HFFc6 (cell line): ENCODE data around the gene RPS25. TPM values are rescaled to one million over a fixed set of nuclear protein-coding genes. Genes with fewer than 3 reads are reported as not detected.

Source experiments
- microRNA-seq: library from miRNA; unstranded; fragments of <30 nt; microRNA quantifications from one replicate; pipeline ENCODE4, GENCODE V29; 2019
- total RNA-seq, 6 experiments: library from RNA; stranded (reverse); fragmentation: NEBNext Ultra II Directional; extraction: Animal tissue kit (Norgen Biotek cat#: 25700); gene quantifications; 2 replicates in 1 of 6; 3 replicates in 5 of 6; pipeline ENCODE4 v1.2.3, GENCODE V29; 2021

The RPS25 gene
- total RNA-seq, 6 experiments from 2014 or later = 699 to 981 (median 857) TPM

Small RNA genes lying within 50 kb of the gene (microRNA-seq; reads per million reads assigned to microRNA genes)
- gene MIR3656 = not detected

Other genes starting within 250 kb of the RPS25 start
- 100 to 1,000 TPM; 127 to 151 (median 133) TPM for gene DDX6, start 227.2 kb downstream of the RPS25 start, total RNA-seq
- gene CXCR5, start 134.5 kb downstream of the RPS25 start, total RNA-seq = under 1 TPM in 1 of 6 experiments, not detected in 5; 0.06 TPM
- 100 to 1,000 TPM; 120 to 135 (median 127) TPM for gene BCL9L, start 92.4 kb downstream of the RPS25 start, total RNA-seq
- under 1 TPM in 4 of 6 experiments, not detected in 2; 0.19 to 0.83 (median 0.29) TPM for gene UPK2, start 62.0 kb downstream of the RPS25 start, total RNA-seq
- not detected for gene FOXR1, start 46.6 kb downstream of the RPS25 start, total RNA-seq
- gene CENATAC, start 20.2 kb downstream of the RPS25 start, total RNA-seq = 10 to 100 TPM; 15.5 to 19.1 (median 17.0) TPM
- gene TRAPPC4, start 423 bp upstream of the RPS25 start, total RNA-seq = 10 to 100 TPM; 71.7 to 92.6 (median 81.4) TPM
- gene SLC37A4, start 12.5 kb upstream of the RPS25 start, total RNA-seq = 10 to 100 TPM in 3 of 6 experiments, 1 to 10 TPM in 3; 7.1 to 12.0 (median 10.3) TPM
- 100 to 1,000 TPM; 141 to 180 (median 163) TPM for gene HYOU1, start 38.9 kb upstream of the RPS25 start, total RNA-seq
- 10 to 100 TPM; 27.4 to 31.4 (median 27.8) TPM for gene VPS11, start 49.5 kb upstream of the RPS25 start, total RNA-seq
- gene HMBS, start 66.5 kb upstream of the RPS25 start, total RNA-seq = 10 to 100 TPM; 31.1 to 45.6 (median 41.9) TPM
- gene DPAGT1, start 83.5 kb upstream of the RPS25 start, total RNA-seq = 10 to 100 TPM; 40.5 to 52.5 (median 49.1) TPM
- gene C2CD2L, start 89.0 kb upstream of the RPS25 start, total RNA-seq = 10 to 100 TPM; 10.0 to 13.5 (median 10.8) TPM
- 10 to 100 TPM in 4 of 6 experiments, 1 to 10 TPM in 2; 9.9 to 13.4 (median 11.3) TPM for gene HINFP, start 103.2 kb upstream of the RPS25 start, total RNA-seq
- gene ABCG4, start 130.7 kb upstream of the RPS25 start, total RNA-seq = under 1 TPM; 0.05 to 0.50 (median 0.18) TPM
- gene NLRX1, start 150.4 kb upstream of the RPS25 start, total RNA-seq = 10 to 100 TPM; 11.8 to 14.5 (median 12.9) TPM
- gene NHERF4, start 167.1 kb upstream of the RPS25 start, total RNA-seq = not detected
- 10 to 100 TPM; 24.2 to 31.2 (median 26.1) TPM for gene CBL, start 188.0 kb upstream of the RPS25 start, total RNA-seq